HepG2 (cell line): ENCODE results near the gene LIMS2. TPM values are rescaled to one million over a fixed set of nuclear protein-coding genes. Genes with fewer than 3 reads are reported as not detected.

Experiments
- ATAC-seq: fragments of 200-7000 bp; cut with Tn5 transposase; 3 replicates; pipeline ENCODE4 v1.9.1; 2020; ENCODE audit warnings: mild to moderate bottlenecking, moderate library complexity
- BruUV-seq: library from RNA; stranded (reverse); fragments of 400-500 nt; replicated peaks from 2 replicates; lab custom pipeline; 2021; lab: Mats Ljungman, UMichigan
- CTCF ChIA-PET: fragments of 300-600 bp; formaldehyde crosslinking; extraction: SDS; loops from one replicate; lab custom pipeline; 2021; ENCODE audit warnings: low total read pairs, inconsistent platforms, low intra/inter-chr PET ratio; lab: Yijun Ruan, JAX
- POLR2A ChIA-PET: fragments of 350-600 bp; sonication (Branson Sonifier 250); formaldehyde crosslinking; loops from one replicate; lab custom pipeline; 2020; ENCODE audit warnings: antibody characterized with exemption, inconsistent platforms; lab: Yijun Ruan, JAX
- DNase-seq: peaks from one replicate; pipeline ENCODE4 v3.0.0-alpha.2; 2015; ENCODE audit warnings: low spot score
- FAIRE-seq: peaks from 3 replicates; lab custom pipeline; 2011; peaks lifted over from hg19 to GRCh38; lab: Jason Lieb, UNC
- H2AFZ ChIP-seq: one replicate; pipeline ENCODE4 v1.6.1; 2011; ENCODE audit warnings: low read length, inconsistent platforms
- H3K27ac ChIP-seq: fragments of 300-600 bp; 3 replicates; pipeline ENCODE4 v1.8.0; 2011; ENCODE audit warnings: mixed run types, mild to moderate bottlenecking, mixed read lengths, low read length, inconsistent platforms; ENCODE audit not compliant: insufficient read depth; ENCODE audit errors: extremely low read length
- H3K27me3 ChIP-seq, 2 experiments: fragments of 200-600 bp in 1 of 2; 2 replicates in 1 of 2; 3 replicates in 1 of 2; pipeline versions ENCODE4 v1.6.0 to v1.8.0; 2011; ENCODE audit warnings: low read length in 2 of 2, mild to moderate bottlenecking in 2 of 2, moderate library complexity in 2 of 2, inconsistent platforms in 1 of 2; ENCODE audit not compliant: insufficient read depth in 2 of 2, control insufficient read depth in 1 of 2
- H3K36me3 ChIP-seq, 2 experiments: fragments of 200-600 bp in 1 of 2; replicated peaks in 1 of 2; 2 replicates in 1 of 2; 3 replicates in 1 of 2; pipeline versions ENCODE4 v1.5.1 to v1.8.0; 2011; ENCODE audit warnings: low read length in 2 of 2, inconsistent platforms in 1 of 2; ENCODE audit not compliant: insufficient read depth in 2 of 2, control insufficient read depth in 1 of 2
- H3K4me1 ChIP-seq: 2 replicates; pipeline ENCODE4 v1.5.1; 2012; ENCODE audit warnings: low read length, inconsistent platforms; ENCODE audit not compliant: insufficient read depth
- H3K4me2 ChIP-seq: 2 replicates; pipeline ENCODE4 v1.6.0; 2011; ENCODE audit warnings: low read depth, low read length, inconsistent platforms
- H3K4me3 ChIP-seq, 3 experiments: fragments of 200-600 bp in 1 of 3; sonication (generic), shearing (Covaris generic) in 1 of 3; replicated peaks in 1 of 3; 2 replicates each; pipeline ENCODE4 v1.5.1; 2011 to 2016; ENCODE audit warnings: low read length in 3 of 3, inconsistent platforms in 2 of 3, low read depth in 2 of 3, mild to moderate bottlenecking in 2 of 3, control low read depth in 1 of 3, mixed read lengths in 1 of 3; ENCODE audit not compliant: insufficient read depth in 1 of 3
- H3K79me2 ChIP-seq: one replicate; pipeline ENCODE4 v1.6.1; 2011; ENCODE audit warnings: low read length, inconsistent platforms; ENCODE audit not compliant: insufficient read depth
- H3K9ac ChIP-seq: 2 replicates; pipeline ENCODE4 v1.6.0; 2011; ENCODE audit warnings: mild to moderate bottlenecking, low read depth, low read length, inconsistent platforms; ENCODE audit not compliant: insufficient read depth
- H3K9me3 ChIP-seq: 2 replicates; pipeline ENCODE4 v1.5.1; 2012; ENCODE audit warnings: mild to moderate bottlenecking, low read length
- H4K20me1 ChIP-seq: 2 replicates; pipeline ENCODE4 v1.6.0; 2011; ENCODE audit warnings: inconsistent platforms, mild to moderate bottlenecking, low read length, moderate library complexity; ENCODE audit not compliant: insufficient read depth
- AGO1 ChIP-seq: fragments of 200-400 bp; formaldehyde crosslinking; IDR thresholded peaks from 2 replicates; pipeline ENCODE4 v1.6.1; 2017; ENCODE audit warnings: mild to moderate bottlenecking, low read depth, low read length, moderate library complexity; ENCODE audit not compliant: poor library complexity, severe bottlenecking
- BRF2 ChIP-seq: sonication (generic); formaldehyde crosslinking; IDR thresholded peaks from 2 replicates; pipeline ENCODE4 v1.8.1; 2022; ENCODE audit warnings: mild to moderate bottlenecking, missing genetic modification reagents
- JDP2 ChIP-seq: sonication (generic); formaldehyde crosslinking; IDR thresholded peaks from 2 replicates; pipeline ENCODE4 v1.8.1; 2022; ENCODE audit warnings: missing genetic modification reagents, borderline replicate concordance
- NFKB2 ChIP-seq: sonication (generic); formaldehyde crosslinking; IDR thresholded peaks from 2 replicates; pipeline ENCODE4 v1.4.0; 2020; ENCODE audit warnings: missing genetic modification reagents, borderline replicate concordance
- PCBP2 ChIP-seq: fragments of 200-400 bp; formaldehyde crosslinking; optimal IDR thresholded peaks from 2 replicates; pipeline ENCODE3; 2018; ENCODE audit warnings: low read length, low read depth; ENCODE audit not compliant: poor library complexity, severe bottlenecking
- PITX1 ChIP-seq: sonication (generic); formaldehyde crosslinking; IDR thresholded peaks from 2 replicates; pipeline ENCODE4 v1.5.1; 2020; ENCODE audit warnings: mild to moderate bottlenecking, missing genetic modification reagents
- SMYD3 ChIP-seq: sonication (generic); formaldehyde crosslinking; IDR thresholded peaks from 2 replicates; pipeline ENCODE4 v1.8.1; 2023; ENCODE audit warnings: mild to moderate bottlenecking, missing genetic modification reagents
- ZNF484 ChIP-seq: sonication (generic); formaldehyde crosslinking; IDR thresholded peaks from 2 replicates; pipeline ENCODE4 v1.5.1; 2020; ENCODE audit warnings: mild to moderate bottlenecking, low read depth, missing genetic modification reagents, borderline replicate concordance
- WGBS: methylation state at CpG from one replicate; pipeline ENCODE4 v1.1.6; 2017; ENCODE audit warnings: low lambda C conversion rate; 5-methylcytosine and 5-hydroxymethylcytosine counted together
- in situ Hi-C: cut with HindIII; loops from 2 replicates; pipeline ENCODE4 v1.10.0; 2017; ENCODE audit warnings: low pct_unique_long_range_greater_than_20kb; ENCODE audit not compliant: extremely low pct_ligation_motif_present
- intact Hi-C: fragments of 100-400 bp; cut with micrococcal nuclease; formaldehyde crosslinking; loops from one replicate; pipeline ENCODE4 v1.10.0; 2022; ENCODE audit not compliant: unreplicated experiment
- polyA plus RNA-seq, 8 experiments: library from polyadenylated mRNA; depleted of rRNA in 3 of 8; stranded (reverse) in 7 of 8; unstranded in 1 of 8; fragments of >200 nt; fragmentation: Illumina TruSeq in 4 of 8; extraction: Trizol in 4 of 8; gene quantifications; 2 replicates each; pipeline versions ENCODE4 v1.2.1 to v1.2.3, GENCODE V29; 2011 to 2016; ENCODE audit warnings: low read depth in 4 of 8, missing spikeins in 1 of 8, mixed read lengths in 1 of 8; ENCODE audit not compliant: insufficient read depth in 1 of 8
- total RNA-seq, 5 experiments: library from RNA; depleted of rRNA; stranded (reverse); fragments of >200 nt; fragmentation: Illumina TruSeq; extraction: Trizol; gene quantifications; 2 replicates each; pipeline ENCODE4 v1.2.3, GENCODE V29; 2016; ENCODE audit warnings: low read depth in 1 of 5
- TF ChIP-seq, protein P1 (sequence below): IDR thresholded peaks from 2 replicates; pipeline ENCODE4 v1.6.1; 2012; ENCODE audit warnings: low read depth, low read length, improper control_type of control experiment
- TF ChIP-seq, protein P2 (sequence below): sonication (generic); formaldehyde crosslinking; IDR thresholded peaks from 2 replicates; pipeline ENCODE4 v1.8.1; 2023; ENCODE audit warnings: missing genetic modification reagents, inconsistent platforms, borderline replicate concordance

LIMS2 gene
- total and polyA plus RNA-seq, 2 of the 13 experiments (the other 11 are each of a cell fraction or from before 2014, with no cell fraction given): 1.0 to 1.9 TPM

DNA sequence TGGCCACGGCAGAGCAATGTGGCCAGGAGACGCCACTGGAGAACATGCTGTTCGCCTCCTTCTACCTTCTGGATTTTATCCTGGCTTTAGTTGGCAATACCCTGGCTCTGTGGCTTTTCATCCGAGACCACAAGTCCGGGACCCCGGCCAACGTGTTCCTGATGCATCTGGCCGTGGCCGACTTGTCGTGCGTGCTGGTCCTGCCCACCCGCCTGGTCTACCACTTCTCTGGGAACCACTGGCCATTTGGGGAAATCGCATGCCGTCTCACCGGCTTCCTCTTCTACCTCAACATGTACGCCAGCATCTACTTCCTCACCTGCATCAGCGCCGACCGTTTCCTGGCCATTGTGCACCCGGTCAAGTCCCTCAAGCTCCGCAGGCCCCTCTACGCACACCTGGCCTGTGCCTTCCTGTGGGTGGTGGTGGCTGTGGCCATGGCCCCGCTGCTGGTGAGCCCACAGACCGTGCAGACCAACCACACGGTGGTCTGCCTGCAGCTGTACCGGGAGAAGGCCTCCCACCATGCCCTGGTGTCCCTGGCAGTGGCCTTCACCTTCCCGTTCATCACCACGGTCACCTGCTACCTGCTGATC, 24.4 kb downstream of the LIMS2 start:
- WGBS: 79% methylated on average over 28 of the region's 28 CpGs
- ATAC-seq (no peak), FAIRE-seq (no peak), DNase-seq (no peak)
- Histone ChIP-seq H3K36me3 (no peaks in the 10 kb centered on the region), H2AFZ (no peak overlapping the region), H3K9ac (no peak overlapping the region), H3K4me1 (peaks cover 50% of the 10 kb centered on the region), H3K27me3 (peaks cover 9 to 77% of the 10 kb centered on the region in 2 experiments), H3K4me2 (peak overlapping the region; percentile 74), H3K27ac (no peak overlapping the region), H4K20me1 (no peaks in the 10 kb centered on the region), H3K4me3 (peak overlapping the region in 1 of 3 experiments; percentile 63; a peak in 1 of 6 replicates), H3K79me2 (no peaks in the 10 kb centered on the region), H3K9me3 (no peaks in the 10 kb centered on the region)
- TF ChIP-seq BRF2 (CRISPR knock-in tag) (no peak), ZNF484 (CRISPR knock-in tag) (no peak), AGO1 (peak; percentile 12), SMYD3 (CRISPR knock-in tag) (no peak), PITX1 (CRISPR knock-in tag) (no peak), NFKB2 (CRISPR knock-in tag) (0 out of 2 replicates have a peak, but pooled peaks have one; percentile 36), PCBP2 (no peak), JDP2 (CRISPR knock-in tag) (no peak)
- TF ChIP-seq, protein P1, sequence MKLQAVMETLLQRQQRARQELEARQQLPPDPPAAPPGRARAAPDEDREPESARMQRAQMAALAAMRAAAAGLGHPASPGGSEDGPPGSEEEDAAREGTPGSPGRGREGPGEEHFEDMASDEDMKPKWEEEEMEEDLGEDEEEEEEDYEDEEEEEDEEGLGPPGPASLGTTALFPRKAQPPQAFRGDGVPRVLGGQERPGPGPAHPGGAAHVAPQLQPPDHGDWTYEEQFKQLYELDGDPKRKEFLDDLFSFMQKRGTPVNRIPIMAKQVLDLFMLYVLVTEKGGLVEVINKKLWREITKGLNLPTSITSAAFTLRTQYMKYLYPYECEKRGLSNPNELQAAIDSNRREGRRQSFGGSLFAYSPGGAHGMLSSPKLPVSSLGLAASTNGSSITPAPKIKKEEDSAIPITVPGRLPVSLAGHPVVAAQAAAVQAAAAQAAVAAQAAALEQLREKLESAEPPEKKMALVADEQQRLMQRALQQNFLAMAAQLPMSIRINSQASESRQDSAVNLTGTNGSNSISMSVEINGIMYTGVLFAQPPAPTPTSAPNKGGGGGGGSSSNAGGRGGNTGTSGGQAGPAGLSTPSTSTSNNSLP: no peak
- TF ChIP-seq, protein P2, sequence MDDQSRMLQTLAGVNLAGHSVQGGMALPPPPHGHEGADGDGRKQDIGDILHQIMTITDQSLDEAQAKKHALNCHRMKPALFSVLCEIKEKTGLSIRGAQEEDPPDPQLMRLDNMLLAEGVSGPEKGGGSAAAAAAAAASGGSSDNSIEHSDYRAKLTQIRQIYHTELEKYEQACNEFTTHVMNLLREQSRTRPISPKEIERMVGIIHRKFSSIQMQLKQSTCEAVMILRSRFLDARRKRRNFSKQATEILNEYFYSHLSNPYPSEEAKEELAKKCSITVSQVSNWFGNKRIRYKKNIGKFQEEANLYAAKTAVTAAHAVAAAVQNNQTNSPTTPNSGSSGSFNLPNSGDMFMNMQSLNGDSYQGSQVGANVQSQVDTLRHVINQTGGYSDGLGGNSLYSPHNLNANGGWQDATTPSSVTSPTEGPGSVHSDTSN (CRISPR knock-in tag): no peak
- ChIA-PET CTCF (interaction anchor here (2.0 kb wide), 1 partner anchor 59 kb away, joined by 41 read pairs; no protein-coding TSS in a partner anchor), POLR2A (interaction anchor here (0.7 to 1.4 kb wide), 4 partner anchors 11 to 357 kb away, joined by 3 to 5 read pairs (median 3); partner anchors contain the start of genes ERCC3, IWS1 and SFT2D3)
- BruUV-seq: no TSS peak
- in situ Hi-C loops: no loop called here
- intact Hi-C loops: no loop called here
